ENCODE data around the gene SLC35F3.

Gene SLC35F3

GRCh38 chr1:233990486-233990885 lies 86.0 kb downstream of the SLC35F3 start:
- Histone ChIP-seq H3K9me3 (ENCODE audit: severe bottlenecking) (no peaks in the 10 kb centered on the region), H3K27ac (no peak overlapping the region), H3K4me3 (ENCODE audit: low read depth, low read length) (no peak overlapping the region), H3K27me3 (ENCODE audit: insufficient read depth, low read depth, severe bottlenecking) (peaks cover 71% of the 10 kb centered on the region), H3K36me3 (no peaks in the 10 kb centered on the region)
- no peak for DNase-seq
- TF ChIP-seq CTCF (IDR thresholded peaks at IDR 0.05; ENCODE audit: low read depth, low read length): no peak

- Histone ChIP-seq H3K9me3 (ENCODE audit: severe bottlenecking) (no peaks in the 10 kb centered on the region), H3K27ac (no peak overlapping the region), H3K27me3 (ENCODE audit: insufficient read depth, low read depth, severe bottlenecking) (peaks cover 77% of the 10 kb centered on the region), H3K4me3 (ENCODE audit: low read depth, low read length) (no peak overlapping the region), H3K36me3 (no peaks in the 10 kb centered on the region)
- TF ChIP-seq CTCF (IDR thresholded peaks at IDR 0.05; ENCODE audit: low read depth, low read length): no peak
- no peak for DNase-seq
Observed at GRCh38 chr1:233993651-233994050, 89.2 kb downstream of the SLC35F3 start.

GRCh38 chr1:233994112-233994511 lies 89.6 kb downstream of the SLC35F3 start:
- H3K36me3 ChIP-seq: no peaks in the 10 kb centered on the region
- H3K27me3 ChIP-seq (ENCODE audit: insufficient read depth, low read depth, severe bottlenecking): peaks cover 76% of the 10 kb centered on the region
- TF ChIP-seq CTCF (IDR thresholded peaks at IDR 0.05; ENCODE audit: low read depth, low read length): no peak
- H3K9me3 ChIP-seq (ENCODE audit: severe bottlenecking): no peaks in the 10 kb centered on the region
- no peak for DNase-seq
- H3K4me3 ChIP-seq (ENCODE audit: low read depth, low read length): no peak overlapping the region
- no peak overlapping the region for H3K27ac ChIP-seq

GRCh38 chr1:233998456-233998855 lies 94.0 kb downstream of the SLC35F3 start:
- no peak for DNase-seq
- TF ChIP-seq CTCF (IDR thresholded peaks at IDR 0.05; ENCODE audit: low read depth, low read length): no peak

GRCh38 chr1:233998891-233999290 lies 94.4 kb downstream of the SLC35F3 start:
- Histone ChIP-seq H3K4me3 (ENCODE audit: low read depth, low read length) (no peak overlapping the region), H3K36me3 (no peaks in the 10 kb centered on the region)
- DNase-seq: peak; percentile 53

More at GRCh38 chr1:233998456-233998855, 94.0 kb downstream of the SLC35F3 start:
- Histone ChIP-seq H3K36me3 (no peaks in the 10 kb centered on the region), H3K27ac (no peak overlapping the region), H3K27me3 (ENCODE audit: insufficient read depth, low read depth, severe bottlenecking) (peaks cover 69% of the 10 kb centered on the region), H3K4me3 (ENCODE audit: low read depth, low read length) (no peak overlapping the region), H3K9me3 (ENCODE audit: severe bottlenecking) (no peaks in the 10 kb centered on the region)

More at GRCh38 chr1:233998891-233999290, 94.4 kb downstream of the SLC35F3 start:
- Histone ChIP-seq H3K9me3 (ENCODE audit: severe bottlenecking) (no peaks in the 10 kb centered on the region), H3K27me3 (ENCODE audit: insufficient read depth, low read depth, severe bottlenecking) (peaks cover 69% of the 10 kb centered on the region), H3K27ac (no peak overlapping the region)
- TF ChIP-seq CTCF (IDR thresholded peaks at IDR 0.05; ENCODE audit: low read depth, low read length): no peak

All from WERI-Rb-1 (cell line).